ENCODE data around the gene ABL2.

GRCh38 chr1:179108644-179109043 is 120.8 kb downstream of the ABL2 start:
- TF ChIP-seq CTCF (IDR thresholded peaks at IDR 0.05; ENCODE audit: low read depth, low read length, poor library complexity, severe bottlenecking) = no peak
- no peak for TF ChIP-seq EZH2phosphoT487 (IDR thresholded peaks at IDR 0.05; ENCODE audit: borderline replicate concordance, low read length)
